Neural cell (in vitro differentiated cells): ENCODE measurements around the gene ZNF783.

Experiments
- EP300 ChIP-seq: fragments of 450-650 bp; conservative IDR thresholded peaks from 2 replicates; pipeline ENCODE4 v1.6.1; 2014; ENCODE audit warnings: antibody characterized with exemption, mild to moderate bottlenecking, moderate library complexity; ENCODE audit not compliant: poor library complexity, severe bottlenecking
- EZH2 ChIP-seq: fragments of 200-600, 300-800 bp; shearing (Covaris generic), sonication (generic); IDR thresholded peaks from 2 replicates; pipeline ENCODE4 v1.6.1; 2014; ENCODE audit warnings: antibody characterized with exemption, low read length, borderline replicate concordance, mild to moderate bottlenecking; ENCODE audit not compliant: insufficient read depth, poor library complexity, severe bottlenecking

GRCh38 chr7:149226840-149227494 is 35.0 kb upstream of the ZNF783 start:
- TF ChIP-seq EZH2 = no peak
- no peak for TF ChIP-seq EP300
